T follicular helper cell (primary cell): ENCODE data around the gene MAGEB5.
"Not testable (repeated sequence)": the region's sequence is repeated elsewhere in the genome, so short reads cannot be mapped to it uniquely, and the experiment has no call there.

ENCODE experiments used
- DNase-seq: peaks from one replicate; pipeline ENCODE4 v3.0.0-alpha.2; 2020; ENCODE audit warnings: low read depth
- total RNA-seq, 2 experiments: gene quantifications; one replicate each; lab custom pipeline; 2026; lab: John Stamatoyannopoulos, UW

Gene MAGEB5, protein sequence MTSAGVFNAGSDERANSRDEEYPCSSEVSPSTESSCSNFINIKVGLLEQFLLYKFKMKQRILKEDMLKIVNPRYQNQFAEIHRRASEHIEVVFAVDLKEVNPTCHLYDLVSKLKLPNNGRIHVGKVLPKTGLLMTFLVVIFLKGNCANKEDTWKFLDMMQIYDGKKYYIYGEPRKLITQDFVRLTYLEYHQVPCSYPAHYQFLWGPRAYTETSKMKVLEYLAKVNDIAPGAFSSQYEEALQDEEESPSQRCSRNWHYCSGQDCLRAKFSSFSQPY
- total RNA-seq: 0 reads per million in 2 experiments

- DNase-seq: no peak
These were observed at the start of gene MAGEB5 for GRCh38 chrX:26215869-26216268. Gene MAGEB5, plus strand, starts transcription at chrX:26216169. Its CDS starts 1,133 bp downstream, at chrX:26217302.

DNA sequence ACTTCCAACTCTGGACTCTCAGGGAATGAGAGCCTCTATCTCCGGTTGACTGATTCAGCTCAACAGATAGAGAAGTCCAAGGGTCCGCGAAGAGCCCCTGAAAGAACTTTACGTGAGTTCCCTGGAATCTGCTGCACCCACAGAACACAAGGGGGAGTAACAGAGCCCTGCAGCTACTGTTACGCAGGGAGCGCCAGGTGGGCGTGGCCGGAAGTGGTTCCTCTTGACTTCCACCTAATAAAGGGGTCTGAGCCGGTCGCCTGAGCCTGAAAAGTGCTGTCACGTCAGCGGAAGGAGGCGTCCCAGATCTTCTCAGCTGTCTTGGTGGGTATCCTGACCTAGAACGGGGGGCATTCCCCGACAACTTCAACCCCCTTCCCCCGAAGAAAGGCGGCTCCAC, 23.8 kb upstream of the MAGEB5 start, which contains the start of gene MAGEB6:
Gene MAGEB6, plus strand, starts transcription at position 237 of the 400 bp plus-strand sequence. CDS start 1,407 bp downstream, outside the sequence.
- no peak for DNase-seq

DNA sequence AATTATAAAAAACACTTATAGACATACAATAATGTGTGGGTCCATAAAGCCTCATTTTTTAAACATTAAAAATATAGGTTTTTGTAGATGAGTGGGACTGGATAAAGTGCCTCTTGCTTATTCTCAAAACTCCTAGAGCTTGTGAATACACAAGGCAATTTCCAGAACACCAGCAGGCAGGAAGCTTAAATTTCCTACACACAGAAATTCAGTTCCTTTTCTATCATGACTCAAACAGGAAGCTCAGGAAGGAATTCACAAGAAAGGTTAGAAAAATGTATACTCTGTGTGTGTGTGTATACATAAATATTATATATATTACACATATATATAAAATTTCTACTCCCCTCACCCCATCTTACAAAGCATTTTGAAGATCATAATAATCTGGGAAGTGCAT, 12.4 kb upstream of the MAGEB5 start:
- no peak for DNase-seq

DNA sequence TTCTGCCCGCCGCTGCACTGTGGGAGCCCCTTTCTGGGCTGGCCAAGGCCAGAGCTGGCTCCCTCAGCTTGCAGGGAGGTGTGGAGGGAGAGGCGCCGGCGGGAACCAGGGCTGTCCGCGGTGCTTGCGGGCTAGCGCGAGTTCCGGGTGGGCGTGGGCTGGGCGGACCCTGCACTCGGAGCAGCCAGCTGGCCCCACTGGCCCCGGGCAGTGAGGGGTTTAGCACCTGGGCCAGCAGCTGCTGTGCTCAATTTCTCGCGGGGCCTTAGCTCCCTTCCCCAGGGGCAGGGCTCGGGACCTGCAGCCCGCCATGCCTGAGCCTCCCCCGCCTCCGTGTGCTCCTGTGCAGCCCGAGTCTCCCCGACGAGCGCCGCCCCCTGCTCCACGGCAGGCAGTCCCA, 11.3 kb upstream of the MAGEB5 start:
- not testable (repeated sequence) for DNase-seq

- DNase-seq: no peak
These were observed 8.0 kb upstream of the MAGEB5 start for GRCh38 chrX:26208012-26208411.

GRCh38 chrX:26219351-26219750, 3.4 kb downstream of the MAGEB5 start:
- DNase-seq: no peak

DNA sequence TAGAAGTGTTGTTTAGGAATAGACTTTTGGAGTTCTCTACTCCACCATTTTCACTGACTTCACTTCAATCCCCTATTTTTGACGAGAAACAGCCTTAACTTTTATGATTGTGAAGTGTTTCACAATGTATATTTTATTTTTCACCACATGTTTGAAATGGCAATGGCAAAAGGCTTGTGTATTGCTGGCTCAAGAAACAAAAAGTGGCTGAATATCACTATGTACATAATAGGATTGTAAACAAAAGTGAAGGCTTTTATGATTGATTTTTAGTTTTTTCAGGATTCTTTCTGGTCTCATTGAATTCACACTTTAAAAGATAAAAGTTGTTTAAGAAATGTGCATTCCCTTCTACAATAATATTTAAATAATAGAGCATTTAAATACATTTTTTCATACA, 18.2 kb downstream of the MAGEB5 start:
- DNase-seq: no peak

GRCh38 chrX:26253526-26253925, 37.6 kb downstream of the MAGEB5 start:
- no peak for DNase-seq

GRCh38 chrX:26254436-26254835, 38.5 kb downstream of the MAGEB5 start:
- DNase-seq: no peak

DNA sequence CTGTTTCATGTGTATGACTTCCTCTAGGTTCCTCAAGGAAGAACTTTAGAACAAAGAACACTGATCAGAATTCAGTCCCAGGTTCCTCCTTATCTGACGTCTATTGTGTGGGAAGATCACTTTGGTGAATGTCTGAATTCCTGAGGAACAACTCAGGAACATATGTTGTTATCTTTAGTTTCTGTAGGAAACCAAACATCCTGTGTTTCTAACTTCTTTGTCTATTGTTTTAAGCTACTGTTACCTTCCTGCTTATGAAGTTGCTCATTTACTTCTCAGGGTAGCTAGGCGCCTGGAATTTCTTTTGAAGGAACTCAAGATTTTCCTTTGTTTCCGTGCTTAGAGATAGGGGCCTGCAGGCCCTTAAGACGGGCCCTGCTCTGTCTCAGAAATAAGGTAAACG, 46.2 kb downstream of the MAGEB5 start:
- DNase-seq: no peak
